H1 (cell line): ENCODE results near the gene POU3F1. TPM values are rescaled to one million over a fixed set of nuclear protein-coding genes. Genes with fewer than 3 reads are reported as not detected.

Experiments
- CTCF ChIA-PET: fragments of 300-600 bp; sonication (Branson Sonifier 250); formaldehyde crosslinking; loops from one replicate; lab custom pipeline; 2021; ENCODE audit not compliant: partially characterized antibody; lab: Charles Lee
- POLR2A ChIA-PET: fragments of 300-600 bp; sonication (Branson Sonifier 250); formaldehyde crosslinking; loops from one replicate; lab custom pipeline; 2021; ENCODE audit warnings: inconsistent platforms; ENCODE audit not compliant: partially characterized antibody; lab: Charles Lee
- DNase-seq, 2 experiments: peaks; one replicate each; pipeline versions ENCODE4 v3.0.0 to v3.0.0-alpha.2; 2010 to 2022; ENCODE audit warnings: low spot score in 2 of 2, low read depth in 1 of 2, mixed read lengths in 1 of 2
- FAIRE-seq: peaks from 2 replicates; lab custom pipeline; 2011; peaks lifted over from hg19 to GRCh38; lab: Jason Lieb, UNC
- H2AFZ ChIP-seq: 2 replicates; pipeline ENCODE4 v1.8.1; 2012; ENCODE audit warnings: low read length, inconsistent platforms
- H2AK5ac ChIP-seq: 2 replicates; pipeline ENCODE4 v1.6.1; 2013; ENCODE audit warnings: low read depth, low read length
- H2BK120ac ChIP-seq: replicated peaks from 2 replicates; pipeline ENCODE3; 2013; ENCODE audit warnings: low read depth, low read length, inconsistent platforms
- H2BK12ac ChIP-seq: 2 replicates; pipeline ENCODE4 v1.6.1; 2013; ENCODE audit warnings: low read depth, low read length
- H2BK15ac ChIP-seq: 2 replicates; pipeline ENCODE4 v1.6.1; 2013; ENCODE audit warnings: low read length
- H2BK20ac ChIP-seq: 2 replicates; pipeline ENCODE4 v1.6.1; 2013; ENCODE audit warnings: low read length
- H2BK5ac ChIP-seq: 2 replicates; pipeline ENCODE4 v1.6.1; 2013; ENCODE audit warnings: low read depth, low read length
- H3K14ac ChIP-seq: 2 replicates; pipeline ENCODE4 v1.6.1; 2013; ENCODE audit warnings: inconsistent platforms; ENCODE audit not compliant: insufficient read length
- H3K18ac ChIP-seq: 2 replicates; pipeline ENCODE4 v1.6.1; 2013; ENCODE audit warnings: low read length; ENCODE audit errors: extremely low read depth
- H3K23ac ChIP-seq: 2 replicates; pipeline ENCODE4 v1.6.1; 2013; ENCODE audit warnings: inconsistent platforms; ENCODE audit not compliant: insufficient read length
- H3K23me2 ChIP-seq: 2 replicates; pipeline ENCODE4 v1.6.1; 2013; ENCODE audit warnings: low read depth, low read length
- H3K27ac ChIP-seq: 2 replicates; pipeline ENCODE4 v1.6.1; 2011; ENCODE audit warnings: low read depth, low read length, inconsistent platforms
- H3K27me3 ChIP-seq, 4 experiments: replicated peaks in 1 of 4; 1 replicate in 1 of 4; 2 replicates in 3 of 4; pipeline versions ENCODE4 v1.6.1 to v1.8.1; 2011 to 2013; ENCODE audit warnings: low read length in 3 of 4, mild to moderate bottlenecking in 3 of 4, inconsistent platforms in 2 of 4, mixed read lengths in 2 of 4, moderate library complexity in 1 of 4; ENCODE audit not compliant: control insufficient read depth in 3 of 4, insufficient read depth in 3 of 4; ENCODE audit errors: extremely low read depth in 1 of 4
- H3K36me3 ChIP-seq, 4 experiments: 2 replicates each; pipeline versions ENCODE4 v1.6.1 to v1.8.1; 2011 to 2013; ENCODE audit warnings: mild to moderate bottlenecking in 4 of 4, low read length in 3 of 4, moderate library complexity in 2 of 4, control low read depth in 1 of 4, inconsistent platforms in 1 of 4; ENCODE audit not compliant: insufficient read depth in 4 of 4, control insufficient read depth in 2 of 4
- H3K4ac ChIP-seq: replicated peaks from 2 replicates; pipeline ENCODE3; 2013; ENCODE audit warnings: low read length, low read depth, mixed read lengths, inconsistent platforms; ENCODE audit not compliant: insufficient read length
- H3K4me1 ChIP-seq, 4 experiments: replicated peaks in 1 of 4; 1 replicate in 1 of 4; 2 replicates in 3 of 4; pipeline versions ENCODE4 v1.6.1 to v1.8.1; 2011 to 2013; ENCODE audit warnings: low read length in 3 of 4, inconsistent platforms in 2 of 4, mixed read lengths in 1 of 4; ENCODE audit not compliant: insufficient read depth in 4 of 4, control insufficient read depth in 3 of 4
- H3K4me2 ChIP-seq, 2 experiments: 2 replicates each; pipeline versions ENCODE4 v1.6.1 to v1.8.1; 2011 to 2013; ENCODE audit warnings: low read depth in 2 of 2, low read length in 2 of 2, control low read depth in 1 of 2, inconsistent platforms in 1 of 2, mild to moderate bottlenecking in 1 of 2; ENCODE audit not compliant: insufficient read depth in 1 of 2
- H3K4me3 ChIP-seq, 4 experiments: fragments of 200-600, 300-600 bp in 1 of 4; sonication (generic), shearing (Covaris generic), sonication (Bioruptor Twin) in 1 of 4; 2 replicates each; pipeline versions ENCODE4 v1.5.1 to v1.8.1; 2011 to 2016; ENCODE audit warnings: low read length in 4 of 4, low read depth in 3 of 4, control low read depth in 2 of 4, inconsistent platforms in 2 of 4, mild to moderate bottlenecking in 2 of 4, mixed read lengths in 1 of 4, moderate library complexity in 1 of 4; ENCODE audit not compliant: insufficient read depth in 2 of 4; ENCODE audit errors: extremely low read depth in 1 of 4
- H3K56ac ChIP-seq: replicated peaks from 2 replicates; pipeline ENCODE3; 2013; ENCODE audit warnings: low read depth, mild to moderate bottlenecking, mixed read lengths, low read length, inconsistent platforms; ENCODE audit not compliant: insufficient read length
- H3K79me1 ChIP-seq: 2 replicates; pipeline ENCODE4 v1.6.1; 2013; ENCODE audit warnings: low read depth, low read length, control low read depth
- H3K79me2 ChIP-seq, 2 experiments: 2 replicates each; pipeline versions ENCODE4 v1.6.1 to v1.8.1; 2012 to 2013; ENCODE audit warnings: low read length in 2 of 2, mild to moderate bottlenecking in 2 of 2, inconsistent platforms in 1 of 2; ENCODE audit not compliant: insufficient read depth in 2 of 2, control insufficient read depth in 1 of 2
- H3K9ac ChIP-seq, 4 experiments: replicated peaks in 1 of 4; 1 replicate in 1 of 4; 2 replicates in 3 of 4; pipeline versions ENCODE4 v1.6.1 to v1.8.1; 2011 to 2013; ENCODE audit warnings: low read depth in 3 of 4, low read length in 3 of 4, control low read depth in 2 of 4, mild to moderate bottlenecking in 2 of 4, moderate library complexity in 2 of 4, inconsistent platforms in 1 of 4; ENCODE audit errors: extremely low read depth in 1 of 4
- H3K9me3 ChIP-seq, 2 experiments: 2 replicates each; pipeline versions ENCODE4 v1.6.1 to v1.8.1; 2012 to 2013; ENCODE audit warnings: mild to moderate bottlenecking in 2 of 2, moderate library complexity in 2 of 2, control low read depth in 1 of 2, inconsistent platforms in 1 of 2, low read depth in 1 of 2, low read length in 1 of 2, mixed read lengths in 1 of 2; ENCODE audit not compliant: insufficient read depth in 2 of 2
- H4K20me1 ChIP-seq, 2 experiments: replicated peaks in 1 of 2; 2 replicates each; pipeline versions ENCODE3 to v1.8.1; 2011 to 2013; ENCODE audit warnings: inconsistent platforms in 2 of 2, low read length in 2 of 2, mild to moderate bottlenecking in 1 of 2; ENCODE audit not compliant: insufficient read depth in 2 of 2, control insufficient read depth in 1 of 2
- H4K5ac ChIP-seq: 2 replicates; pipeline ENCODE4 v1.6.1; 2013; ENCODE audit warnings: low read length, low read depth, mixed read lengths, inconsistent platforms; ENCODE audit not compliant: insufficient read length
- H4K8ac ChIP-seq: 2 replicates; pipeline ENCODE4 v1.8.0; 2013; ENCODE audit warnings: mild to moderate bottlenecking, moderate library complexity, low read length, inconsistent platforms; ENCODE audit not compliant: insufficient read depth; ENCODE audit errors: extremely low read depth
- H4K91ac ChIP-seq: replicated peaks from 2 replicates; pipeline ENCODE3; 2013; ENCODE audit warnings: low read length, mixed read lengths, inconsistent platforms; ENCODE audit not compliant: insufficient read length
- CHD1 ChIP-seq: IDR thresholded peaks from 2 replicates; pipeline ENCODE4 v1.6.1; 2012; ENCODE audit warnings: low read depth, low read length, improper control_type of control experiment
- EP300 ChIP-seq, 2 experiments: IDR thresholded peaks; 1 replicate in 1 of 2; 2 replicates in 1 of 2; pipeline ENCODE4 v1.6.1; 2011 to 2012; ENCODE audit warnings: low read depth in 2 of 2, low read length in 2 of 2, mild to moderate bottlenecking in 2 of 2, borderline replicate concordance in 1 of 2, inconsistent platforms in 1 of 2, moderate library complexity in 1 of 2
- JUND ChIP-seq: IDR thresholded peaks from 2 replicates; pipeline ENCODE4 v1.6.1; 2011; ENCODE audit warnings: mild to moderate bottlenecking, improper control_type of control experiment, low read length
- KDM4A ChIP-seq: IDR thresholded peaks from one replicate; pipeline ENCODE4 v1.7.1; 2012; ENCODE audit warnings: low read depth, mild to moderate bottlenecking, moderate library complexity, low read length, inconsistent platforms; ENCODE audit not compliant: severe bottlenecking
- PHF8 ChIP-seq: fragments of 200-600 bp; sonication (generic); conservative IDR thresholded peaks from 2 replicates; pipeline ENCODE4 v1.7.1; 2012; ENCODE audit warnings: low read depth, mild to moderate bottlenecking, inconsistent platforms, low read length, moderate library complexity
- SIN3A ChIP-seq, 2 experiments: IDR thresholded peaks in 1 of 2; conservative IDR thresholded peaks in 1 of 2; 2 replicates each; pipeline ENCODE4 v1.6.1; 2011 to 2012; ENCODE audit warnings: low read length in 2 of 2, improper control_type of control experiment in 1 of 2, low read depth in 1 of 2, mild to moderate bottlenecking in 1 of 2
- TAF7 ChIP-seq: optimal IDR thresholded peaks from 2 replicates; pipeline ENCODE3; 2011; ENCODE audit warnings: low read depth, mild to moderate bottlenecking, inconsistent platforms, low read length, moderate library complexity, borderline replicate concordance
- TBP ChIP-seq: IDR thresholded peaks from 2 replicates; pipeline ENCODE4 v1.6.1; 2011; ENCODE audit warnings: low read depth, low read length, improper control_type of control experiment
- TEAD4 ChIP-seq: IDR thresholded peaks from 2 replicates; pipeline ENCODE4 v1.6.1; 2012; ENCODE audit warnings: low read depth, low read length, inconsistent platforms, mixed read lengths
- WGBS, 2 experiments: shearing (Covaris generic) in 1 of 2; methylation state at CpG; one replicate each; pipeline versions ENCODE4 v1.1.6 to v1.1.7; 2013 to 2015; ENCODE audit warnings: low lambda C conversion rate in 2 of 2, mixed read lengths in 2 of 2, inconsistent platforms in 1 of 2, low coverage in 1 of 2, missing lambda C conversion rate in 1 of 2; ENCODE audit not compliant: insufficient replicate concordance in 2 of 2, insufficient coverage in 1 of 2, insufficient read length in 1 of 2; ENCODE audit errors: extremely low coverage in 1 of 2, missing lambda C conversion rate in 1 of 2; 5-methylcytosine and 5-hydroxymethylcytosine counted together
- polyA plus RNA-seq, 7 experiments: library from polyadenylated mRNA; depleted of rRNA in 3 of 7; stranded (reverse) in 5 of 7; unstranded in 2 of 7; fragments of >200 nt in 5 of 7; fragments of 200-250 nt in 2 of 7; gene quantifications; 1 replicate in 5 of 7; 2 replicates in 1 of 7; 4 replicates in 1 of 7; pipeline versions ENCODE4 v1.2.1 to v1.2.3, GENCODE V29; 2011 to 2013; ENCODE audit warnings: missing spikeins in 2 of 7, mixed read lengths in 2 of 7
- total RNA-seq: library from RNA; stranded (reverse); fragmentation: NEBNext Ultra II Directional; extraction: Animal tissue kit (Norgen Biotek cat#: 25700); gene quantifications from 2 replicates; pipeline ENCODE4 v1.2.1, GENCODE V29; 2021

Gene POU3F1
- total and polyA plus RNA-seq, 2 of the 8 experiments (the other 6 are each of a cell fraction or from before 2014, with no cell fraction given): 4.2 to 10.8 TPM

- no peak overlapping the region; the same call in none of the 2 replicates for H3K18ac ChIP-seq
- H2BK12ac ChIP-seq: peak overlapping the region; percentile 43
- no peak overlapping the region for H2AFZ ChIP-seq
- peak overlapping the region; percentile 55 for H4K91ac ChIP-seq
- no peak for DNase-seq
- 0 out of 4 replicates have a peak overlapping the region, but pooled peaks of 1 of the 2 experiments have one; percentile 79 for H3K4me2 ChIP-seq
- peak overlapping the region; percentile 61; the same call in 1 of the 2 replicates for H2BK15ac ChIP-seq
- FAIRE-seq: no peak
- H4K5ac ChIP-seq: no peak overlapping the region
- no peaks in the 10 kb centered on the region; a peak in 1 of 7 replicates for H3K27me3 ChIP-seq
- 0 out of 7 replicates have a peak overlapping the region, but pooled peaks of 1 of the 4 experiments have one; percentile 16 for H3K9ac ChIP-seq
- H2AK5ac ChIP-seq: 0 out of 2 replicates have a peak overlapping the region, but pooled peaks have one; percentile 91
- H3K79me1 ChIP-seq: no peaks in the 10 kb centered on the region
- peaks cover 0 to 17% (median 5%) of the 10 kb centered on the region in 4 experiments; a peak in 5 of 8 replicates for H3K36me3 ChIP-seq
- H2BK20ac ChIP-seq: peak overlapping the region; percentile 80; the same call in 1 of the 2 replicates
- H3K23ac ChIP-seq: no peak overlapping the region
- POLR2A ChIA-PET: interaction anchor here (0.6 to 4.7 kb wide), 15 partner anchors 10 to 995 kb away, joined by 3 to 28 read pairs (median 5); partner anchors contain the start of genes C1orf122, INPP5B, UTP11 and YRDC
- no peaks in the 10 kb centered on the region for H3K9me3 ChIP-seq
- WGBS, 2 experiments: 89% methylated on average over 25 of the region's 25 CpGs; no CpG with 5 or more reads in 1 of the 2 experiments
- H2BK120ac ChIP-seq: peak overlapping the region; percentile 52
- no peak overlapping the region; a peak in 1 of 8 replicates for H3K4me3 ChIP-seq
- H4K8ac ChIP-seq: peak overlapping the region; percentile 87
- H3K4ac ChIP-seq: peak overlapping the region; percentile 46
- H3K14ac ChIP-seq: no peak overlapping the region
- H4K20me1 ChIP-seq: no peaks in the 10 kb centered on the region
- peak overlapping the region; percentile 68; the same call in 1 of the 2 replicates for H3K27ac ChIP-seq
- peaks cover 2% of the 10 kb centered on the region for H3K23me2 ChIP-seq
- H3K4me1 ChIP-seq: peaks cover 5 to 39% (median 31%) of the 10 kb centered on the region in 4 experiments
- H3K56ac ChIP-seq: no peak overlapping the region
- CTCF ChIA-PET: interaction anchor here (1.3 to 14.7 kb wide), 2 partner anchors 18 to 27 kb away, joined by 3 to 211 read pairs; partner anchors contain the start of gene UTP11
- H2BK5ac ChIP-seq: peak overlapping the region; percentile 73; the same call in 1 of the 2 replicates
- H3K79me2 ChIP-seq: no peaks in the 10 kb centered on the region
- no peak for TF ChIP-seq PHF8
- TF ChIP-seq EP300 (IDR thresholded peaks at IDR 0.05; ENCODE audit: borderline replicate concordance in 1 of 2, low read depth in 2 of 2, low read length in 2 of 2): no peak
- TF ChIP-seq TAF7: no peak
- no peak for TF ChIP-seq CHD1
- TF ChIP-seq KDM4A: no peak
- no peak for TF ChIP-seq SIN3A (conservative IDR thresholded peaks at IDR 0.05 in 1 of 2, IDR thresholded peaks at IDR 0.05 in 1 of 2; ENCODE audit: low read depth in 1 of 2, low read length in 2 of 2)
- no peak for TF ChIP-seq TEAD4
- no peak for TF ChIP-seq JUND
- TF ChIP-seq TBP: no peak
These were observed 49.1 kb downstream of the POU3F1 start for GRCh38 chr1:37997256-37998088.
